WTC11 (cell line): Measurements from ENCODE around the gene ABITRAM.

Experiments used
- SMAD3 ChIP-seq: sonication (generic); formaldehyde crosslinking; IDR thresholded peaks from 2 replicates; pipeline ENCODE4 v1.8.0; 2022; ENCODE audit warnings: missing genetic modification reagents, mild to moderate bottlenecking, borderline replicate concordance
- SP1 ChIP-seq: sonication (generic); formaldehyde crosslinking; conservative IDR thresholded peaks from 2 replicates; pipeline ENCODE4 v1.8.1; 2022; ENCODE audit warnings: missing genetic modification reagents
- TEAD4 ChIP-seq: sonication (generic); formaldehyde crosslinking; IDR thresholded peaks from 2 replicates; pipeline ENCODE4 v1.8.0; 2022; ENCODE audit warnings: mild to moderate bottlenecking, missing genetic modification reagents
- TF ChIP-seq, protein P1 (sequence below): fragments of 200-600 bp; IDR thresholded peaks from 2 replicates; pipeline ENCODE4 v1.8.0; 2022; ENCODE audit warnings: antibody characterized with exemption
- TF ChIP-seq, protein P2 (sequence below): sonication (generic); formaldehyde crosslinking; IDR thresholded peaks from 2 replicates; pipeline ENCODE4 v1.8.1; 2023; ENCODE audit warnings: mild to moderate bottlenecking, missing genetic modification reagents, moderate library complexity
- TF ChIP-seq, protein P3 (sequence below): fragments of 250-450 bp; sonication (Bioruptor Pico); IDR thresholded peaks from 2 replicates; pipeline ENCODE4 v2.1.2; 2022; ENCODE audit warnings: mild to moderate bottlenecking, moderate library complexity
- TF ChIP-seq, protein P4 (sequence below): sonication (generic); formaldehyde crosslinking; conservative IDR thresholded peaks from 2 replicates; pipeline ENCODE4 v1.8.1; 2022; ENCODE audit warnings: mild to moderate bottlenecking, missing genetic modification reagents
- TF ChIP-seq, protein P5 (sequence below): sonication (generic); formaldehyde crosslinking; IDR thresholded peaks from 2 replicates; pipeline ENCODE4 v1.8.0; 2022; ENCODE audit warnings: mild to moderate bottlenecking, missing genetic modification reagents
- TF ChIP-seq, protein P6 (sequence below): sonication (generic); formaldehyde crosslinking; IDR thresholded peaks from 2 replicates; pipeline ENCODE4 v1.8.1; 2023; ENCODE audit warnings: mild to moderate bottlenecking, missing genetic modification reagents, moderate library complexity

DNA sequence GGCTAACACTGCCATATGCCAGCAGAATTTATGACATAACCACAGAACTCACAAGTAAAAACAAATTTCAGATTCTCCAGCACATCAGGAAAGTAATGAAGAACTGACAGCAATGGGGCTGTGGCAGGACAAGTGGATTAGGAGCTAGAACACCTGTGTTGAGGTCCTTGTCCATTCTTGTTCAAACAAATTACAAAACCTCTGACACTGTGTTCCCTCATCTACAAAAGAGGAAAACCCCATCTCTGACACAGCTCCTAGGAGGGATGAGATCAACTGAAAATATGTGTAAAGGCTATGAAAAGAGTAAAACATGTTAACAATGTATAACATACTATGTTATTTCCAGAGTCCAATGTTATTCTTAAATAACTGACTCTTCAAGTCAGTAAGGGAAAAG lies 23.8 kb upstream of the ABITRAM start:
- TF ChIP-seq, protein P1, sequence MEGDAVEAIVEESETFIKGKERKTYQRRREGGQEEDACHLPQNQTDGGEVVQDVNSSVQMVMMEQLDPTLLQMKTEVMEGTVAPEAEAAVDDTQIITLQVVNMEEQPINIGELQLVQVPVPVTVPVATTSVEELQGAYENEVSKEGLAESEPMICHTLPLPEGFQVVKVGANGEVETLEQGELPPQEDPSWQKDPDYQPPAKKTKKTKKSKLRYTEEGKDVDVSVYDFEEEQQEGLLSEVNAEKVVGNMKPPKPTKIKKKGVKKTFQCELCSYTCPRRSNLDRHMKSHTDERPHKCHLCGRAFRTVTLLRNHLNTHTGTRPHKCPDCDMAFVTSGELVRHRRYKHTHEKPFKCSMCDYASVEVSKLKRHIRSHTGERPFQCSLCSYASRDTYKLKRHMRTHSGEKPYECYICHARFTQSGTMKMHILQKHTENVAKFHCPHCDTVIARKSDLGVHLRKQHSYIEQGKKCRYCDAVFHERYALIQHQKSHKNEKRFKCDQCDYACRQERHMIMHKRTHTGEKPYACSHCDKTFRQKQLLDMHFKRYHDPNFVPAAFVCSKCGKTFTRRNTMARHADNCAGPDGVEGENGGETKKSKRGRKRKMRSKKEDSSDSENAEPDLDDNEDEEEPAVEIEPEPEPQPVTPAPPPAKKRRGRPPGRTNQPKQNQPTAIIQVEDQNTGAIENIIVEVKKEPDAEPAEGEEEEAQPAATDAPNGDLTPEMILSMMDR: no peak
- TF ChIP-seq, protein P2, sequence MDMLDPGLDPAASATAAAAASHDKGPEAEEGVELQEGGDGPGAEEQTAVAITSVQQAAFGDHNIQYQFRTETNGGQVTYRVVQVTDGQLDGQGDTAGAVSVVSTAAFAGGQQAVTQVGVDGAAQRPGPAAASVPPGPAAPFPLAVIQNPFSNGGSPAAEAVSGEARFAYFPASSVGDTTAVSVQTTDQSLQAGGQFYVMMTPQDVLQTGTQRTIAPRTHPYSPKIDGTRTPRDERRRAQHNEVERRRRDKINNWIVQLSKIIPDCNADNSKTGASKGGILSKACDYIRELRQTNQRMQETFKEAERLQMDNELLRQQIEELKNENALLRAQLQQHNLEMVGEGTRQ (CRISPR knock-in tag): no peak
- TF ChIP-seq TEAD4 (CRISPR knock-in tag): no peak
- TF ChIP-seq, protein P3, sequence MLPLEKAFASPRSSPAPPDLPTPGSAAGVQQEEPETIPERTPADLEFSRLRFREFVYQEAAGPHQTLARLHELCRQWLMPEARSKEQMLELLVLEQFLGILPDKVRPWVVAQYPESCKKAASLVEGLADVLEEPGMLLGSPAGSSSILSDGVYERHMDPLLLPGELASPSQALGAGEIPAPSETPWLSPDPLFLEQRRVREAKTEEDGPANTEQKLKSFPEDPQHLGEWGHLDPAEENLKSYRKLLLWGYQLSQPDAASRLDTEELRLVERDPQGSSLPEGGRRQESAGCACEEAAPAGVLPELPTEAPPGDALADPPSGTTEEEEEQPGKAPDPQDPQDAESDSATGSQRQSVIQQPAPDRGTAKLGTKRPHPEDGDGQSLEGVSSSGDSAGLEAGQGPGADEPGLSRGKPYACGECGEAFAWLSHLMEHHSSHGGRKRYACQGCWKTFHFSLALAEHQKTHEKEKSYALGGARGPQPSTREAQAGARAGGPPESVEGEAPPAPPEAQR (CRISPR knock-in tag): no peak
- no peak for TF ChIP-seq SP1 (CRISPR knock-in tag)
- TF ChIP-seq, protein P4, sequence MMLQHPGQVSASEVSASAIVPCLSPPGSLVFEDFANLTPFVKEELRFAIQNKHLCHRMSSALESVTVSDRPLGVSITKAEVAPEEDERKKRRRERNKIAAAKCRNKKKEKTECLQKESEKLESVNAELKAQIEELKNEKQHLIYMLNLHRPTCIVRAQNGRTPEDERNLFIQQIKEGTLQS (CRISPR knock-in tag): no peak
- TF ChIP-seq SMAD3 (CRISPR knock-in tag): no peak
- TF ChIP-seq, protein P5, sequence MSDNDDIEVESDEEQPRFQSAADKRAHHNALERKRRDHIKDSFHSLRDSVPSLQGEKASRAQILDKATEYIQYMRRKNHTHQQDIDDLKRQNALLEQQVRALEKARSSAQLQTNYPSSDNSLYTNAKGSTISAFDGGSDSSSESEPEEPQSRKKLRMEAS (CRISPR knock-in tag): no peak
- TF ChIP-seq, protein P6, sequence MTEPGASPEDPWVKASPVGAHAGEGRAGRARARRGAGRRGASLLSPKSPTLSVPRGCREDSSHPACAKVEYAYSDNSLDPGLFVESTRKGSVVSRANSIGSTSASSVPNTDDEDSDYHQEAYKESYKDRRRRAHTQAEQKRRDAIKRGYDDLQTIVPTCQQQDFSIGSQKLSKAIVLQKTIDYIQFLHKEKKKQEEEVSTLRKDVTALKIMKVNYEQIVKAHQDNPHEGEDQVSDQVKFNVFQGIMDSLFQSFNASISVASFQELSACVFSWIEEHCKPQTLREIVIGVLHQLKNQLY: no peak
